GM18907 (cell line): ENCODE data around the gene CIDEA.

Experiments used
- ATAC-seq: cut with Tn5 transposase; IDR thresholded peaks from one replicate; pipeline ENCODE4 v1.9.1; 2021; ENCODE audit warnings: mild to moderate bottlenecking, moderate library complexity; ENCODE audit not compliant: unreplicated experiment

CIDEA gene

GRCh38 chr18:12317664-12318333 lies 63.6 kb downstream of the CIDEA start:
- no peak for ATAC-seq

GRCh38 chr18:12318334-12318697 lies 64.2 kb downstream of the CIDEA start:
- no peak for ATAC-seq

DNA sequence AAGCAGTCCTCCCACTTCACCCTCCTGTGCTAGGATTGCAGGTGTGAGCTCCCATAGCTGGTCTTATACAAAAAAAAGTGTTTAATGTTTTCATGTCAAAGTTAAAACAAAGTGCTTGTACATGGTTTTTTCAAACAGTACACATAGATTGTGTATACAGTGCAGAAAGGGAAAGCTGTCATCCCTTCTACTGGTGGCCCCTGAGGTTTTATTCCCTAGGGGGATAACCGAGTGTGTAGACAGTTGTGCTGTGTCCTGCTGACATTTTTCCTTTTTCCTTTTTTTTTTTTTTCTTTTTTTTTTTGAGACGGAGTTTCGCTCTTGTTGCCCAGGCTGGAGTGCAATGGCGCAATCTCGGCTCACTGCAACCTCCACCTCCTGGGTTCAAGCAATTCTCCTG lies 64.7 kb downstream of the CIDEA start:
- no peak for ATAC-seq

DNA sequence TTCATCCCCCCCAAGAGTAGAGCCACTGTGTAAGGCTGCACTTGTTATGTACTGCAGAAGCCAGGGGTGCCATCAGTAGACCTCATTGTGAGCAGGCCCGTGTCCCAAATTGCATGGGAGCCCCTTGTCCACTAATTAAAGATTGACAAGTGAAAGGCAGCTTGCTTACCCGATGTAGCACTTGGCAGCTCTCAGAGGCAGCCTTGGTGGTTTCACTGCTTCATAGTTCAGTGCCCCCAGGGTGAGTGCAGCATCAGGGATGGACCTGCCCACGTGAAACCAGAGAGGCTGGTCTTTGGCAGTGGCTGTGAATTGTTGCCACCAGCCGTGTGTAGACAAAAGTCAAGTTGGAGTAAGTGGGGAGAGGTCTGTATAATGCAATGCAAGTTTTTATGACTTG lies 67.2 kb downstream of the CIDEA start:
- peak; percentile 92 for ATAC-seq

- no peak for ATAC-seq
These were observed 71.0 kb downstream of the CIDEA start for GRCh38 chr18:12324991-12325725.

- ATAC-seq, result no peak
These were observed 71.6 kb downstream of the CIDEA start for GRCh38 chr18:12325726-12326245.

DNA sequence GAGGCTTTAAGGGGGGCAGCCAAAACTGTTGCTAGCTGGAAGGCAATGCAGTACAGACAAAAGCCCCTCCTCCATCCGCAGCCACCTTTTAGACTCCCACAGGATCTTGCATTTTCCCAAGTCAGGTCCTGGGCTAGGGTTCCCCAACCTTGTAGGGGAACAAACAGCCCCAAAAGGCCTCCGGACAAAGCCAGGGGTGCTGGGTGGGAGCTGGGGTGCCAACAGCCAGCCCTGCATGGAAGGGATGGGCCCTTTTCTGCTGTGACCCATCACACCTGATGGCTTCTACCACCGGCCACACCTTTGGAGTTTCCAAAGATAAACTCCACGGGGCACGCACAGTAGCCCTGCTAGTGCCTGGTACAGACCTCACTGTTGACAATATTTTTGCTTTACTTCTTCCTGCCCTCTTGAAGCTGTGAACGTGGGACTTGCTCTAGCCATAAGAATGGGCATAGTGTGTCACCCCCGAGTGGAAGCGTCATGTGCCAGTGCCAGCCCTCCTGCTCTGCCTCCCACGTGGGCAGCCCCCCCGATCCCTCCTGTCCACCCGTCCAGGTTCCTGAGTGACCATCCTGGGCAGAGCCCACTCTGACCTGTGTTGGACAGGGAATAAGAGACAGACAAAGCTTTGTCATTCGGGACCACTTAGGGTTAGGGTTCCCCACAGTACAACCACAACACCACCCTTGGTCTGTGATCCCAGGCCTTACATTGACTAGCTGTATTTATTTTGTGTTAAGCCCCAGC lies 72.7 kb downstream of the CIDEA start:
- ATAC-seq, result no peak
